ENCODE data around the gene GALNT16.

The GALNT16 gene

DNA sequence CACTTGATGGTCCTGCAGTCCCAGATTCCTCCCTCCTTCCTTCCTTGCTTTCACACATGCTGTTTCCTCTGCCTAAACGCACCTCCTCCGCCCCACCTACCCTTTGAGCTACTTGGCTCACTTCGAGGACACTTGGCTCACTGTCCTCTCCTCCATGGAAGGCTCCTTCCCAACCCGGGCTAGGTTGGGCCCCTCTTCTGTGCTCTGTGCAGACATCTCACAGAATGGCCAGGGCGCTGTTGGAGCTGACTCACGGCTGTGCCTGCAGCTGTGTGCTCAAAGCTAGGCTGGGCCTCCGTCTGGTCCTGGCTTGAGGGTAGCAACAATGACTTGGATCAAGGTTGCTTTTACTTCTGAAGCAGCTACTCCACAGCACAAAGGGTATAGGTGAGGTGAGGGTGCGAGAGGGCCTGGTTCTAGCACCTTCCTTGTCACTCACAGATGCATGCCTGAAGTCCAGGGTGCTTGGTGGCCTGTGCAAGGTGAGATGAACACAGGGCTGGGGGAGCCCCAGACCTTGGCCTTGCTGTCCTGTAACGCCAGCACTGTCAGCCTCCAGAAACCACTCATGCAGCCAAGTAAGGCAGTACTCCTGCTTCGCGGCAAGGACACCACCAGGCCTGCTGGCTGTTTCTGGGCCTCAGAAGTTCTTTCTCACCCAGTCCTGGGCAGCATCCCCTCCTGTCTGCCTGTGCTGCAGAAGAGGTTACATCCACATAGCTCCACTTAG, 61.8 kb downstream of the GALNT16 start:
- Histone ChIP-seq H3K4me1 (no peaks in the 10 kb centered on the region), H3K4me3 (no peak overlapping the region), H3K27me3 (ENCODE audit: low read depth) (no peaks in the 10 kb centered on the region), H3K9me3 (no peaks in the 10 kb centered on the region), H3K36me3 (replicated peaks) (no peaks in the 10 kb centered on the region)
- in situ Hi-C loops (cut with MboI; ENCODE audit: low sequenced_read_pairs), result no loop called here
- no peak for DNase-seq (ENCODE audit: low spot score in 2 of 2)

DNA sequence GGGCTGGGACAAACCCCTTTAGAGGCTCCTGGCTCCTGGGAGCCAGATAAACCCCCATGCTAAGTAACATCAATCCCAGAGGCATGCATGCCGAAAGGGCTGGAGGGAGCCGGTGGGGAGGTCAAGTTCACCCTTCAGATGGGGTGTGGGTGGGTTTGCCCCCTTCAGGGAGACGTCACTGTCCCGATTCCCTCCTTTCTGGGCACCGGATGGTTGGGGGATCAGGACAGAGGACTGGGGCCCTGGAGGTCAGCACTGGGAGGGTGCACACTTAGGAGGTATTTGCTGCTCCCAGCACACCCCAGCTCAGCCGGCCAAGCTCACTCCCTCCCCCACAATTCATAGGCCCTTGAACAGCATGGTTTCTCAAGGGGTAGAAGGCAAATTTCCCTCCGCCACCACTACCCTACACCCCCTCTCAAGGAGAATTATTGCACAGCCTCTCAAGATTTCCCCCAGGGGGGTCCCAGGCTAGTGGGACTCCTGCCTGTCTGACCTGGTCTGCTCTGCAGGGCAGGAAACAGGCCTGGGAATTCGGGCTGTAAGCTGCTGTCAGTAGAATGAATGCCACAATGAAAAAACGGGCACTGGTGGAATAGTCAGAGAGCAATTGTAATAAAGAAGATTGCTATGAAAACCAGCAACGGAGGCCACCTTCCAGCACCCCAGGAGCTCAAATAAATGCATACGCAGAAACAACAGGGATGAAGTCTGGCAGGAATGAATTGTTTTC, 63.5 kb downstream of the GALNT16 start:
- no peaks in the 10 kb centered on the region for H3K9me3 ChIP-seq
- in situ Hi-C loops (cut with MboI; ENCODE audit: low sequenced_read_pairs), result no loop called here

DNA sequence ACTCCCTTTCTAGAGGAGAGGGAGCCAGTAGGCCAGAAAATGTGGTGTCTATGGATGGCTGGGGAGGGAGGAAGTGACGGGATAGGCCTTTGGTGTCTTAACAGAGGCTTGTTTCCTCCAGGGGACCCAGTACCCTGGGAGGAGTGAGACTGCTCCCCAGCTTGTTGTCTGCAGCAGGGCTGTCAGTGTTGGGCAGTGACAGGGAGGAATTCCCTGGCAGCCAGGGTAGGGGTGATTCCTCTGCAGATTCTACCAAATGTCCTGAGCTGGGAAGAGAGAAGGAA, 64.0 kb downstream of the GALNT16 start:
- in situ Hi-C loops (cut with MboI; ENCODE audit: low sequenced_read_pairs), result no loop called here
- H3K27me3 ChIP-seq (ENCODE audit: low read depth), result no peaks in the 10 kb centered on the region

More for the DNA sequence above, 63.5 kb downstream of the GALNT16 start:
- Histone ChIP-seq H3K4me3 (no peak overlapping the region), H3K4me1 (no peaks in the 10 kb centered on the region), H3K27me3 (ENCODE audit: low read depth) (no peaks in the 10 kb centered on the region), H3K36me3 (replicated peaks) (no peaks in the 10 kb centered on the region)
- no peak for DNase-seq (ENCODE audit: low spot score in 2 of 2)

DNA sequence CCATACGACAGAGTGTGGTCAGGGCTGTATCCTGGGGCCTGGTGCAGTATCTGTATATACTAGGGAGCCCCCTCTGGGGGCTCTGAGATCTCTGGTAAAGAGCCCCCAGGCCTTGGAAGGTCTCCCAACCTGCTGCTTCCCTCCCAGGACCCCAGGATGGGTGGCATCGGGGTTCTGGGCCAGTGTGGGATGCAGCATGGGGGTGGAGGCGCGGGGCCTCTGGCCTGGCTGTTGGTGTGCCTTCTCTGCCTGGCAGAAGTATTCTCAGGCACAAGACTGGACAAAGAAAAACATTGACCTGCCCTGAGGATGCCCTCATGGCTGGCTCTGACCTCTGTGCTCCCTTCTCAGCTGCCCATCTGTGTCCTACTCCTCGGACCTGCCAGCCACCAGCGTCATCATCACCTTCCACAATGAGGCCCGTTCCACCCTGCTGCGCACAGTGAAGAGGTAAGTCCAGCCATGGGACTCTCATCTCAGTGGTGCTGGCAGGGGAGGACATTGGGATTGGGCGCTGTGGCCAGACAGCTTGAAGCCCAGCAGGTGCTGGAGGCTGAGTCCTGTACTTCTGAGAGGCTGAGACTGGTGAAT, 64.5 kb downstream of the GALNT16 start:
- in situ Hi-C loops (cut with MboI; ENCODE audit: low sequenced_read_pairs), result no loop called here
- H3K36me3 ChIP-seq (replicated peaks), result no peaks in the 10 kb centered on the region
- DNase-seq (ENCODE audit: low spot score in 2 of 2), result no peak
- H3K27me3 ChIP-seq (ENCODE audit: low read depth), result no peaks in the 10 kb centered on the region
- no peak overlapping the region for H3K4me3 ChIP-seq
- H3K9me3 ChIP-seq, result no peaks in the 10 kb centered on the region
- no peaks in the 10 kb centered on the region for H3K4me1 ChIP-seq

More for the DNA sequence above, 64.0 kb downstream of the GALNT16 start:
- H3K4me1 ChIP-seq, result no peaks in the 10 kb centered on the region
- no peaks in the 10 kb centered on the region for H3K36me3 ChIP-seq (replicated peaks)
- H3K4me3 ChIP-seq, result no peak overlapping the region
- DNase-seq (ENCODE audit: low spot score in 2 of 2), result no peak
- no peaks in the 10 kb centered on the region for H3K9me3 ChIP-seq

DNA sequence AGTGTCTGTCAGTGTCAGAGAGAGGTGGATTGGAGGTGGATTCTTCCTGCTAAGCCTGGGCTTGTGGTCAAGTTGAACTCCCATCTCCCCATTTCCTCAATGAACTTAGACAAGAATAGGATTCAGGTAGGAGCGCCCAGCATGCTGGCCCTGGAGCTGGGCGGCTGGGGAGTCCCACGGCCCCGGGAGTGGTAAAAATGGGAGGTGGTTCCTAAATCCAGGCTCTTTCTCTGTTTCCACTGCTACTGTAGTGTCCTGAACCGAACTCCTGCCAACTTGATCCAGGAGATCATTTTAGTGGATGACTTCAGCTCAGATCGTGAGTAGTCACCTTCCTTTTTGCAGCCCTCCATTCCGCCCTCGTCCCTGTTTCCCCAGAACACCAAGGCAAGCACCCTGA, 65.1 kb downstream of the GALNT16 start:
- no peaks in the 10 kb centered on the region for H3K27me3 ChIP-seq (ENCODE audit: low read depth)
- no peaks in the 10 kb centered on the region for H3K4me1 ChIP-seq
- H3K4me3 ChIP-seq, result no peak overlapping the region
- no peaks in the 10 kb centered on the region for H3K9me3 ChIP-seq
- DNase-seq (ENCODE audit: low spot score in 2 of 2), result no peak
- no peaks in the 10 kb centered on the region for H3K36me3 ChIP-seq (replicated peaks)
- in situ Hi-C loops (cut with MboI; ENCODE audit: low sequenced_read_pairs), result no loop called here

DNA sequence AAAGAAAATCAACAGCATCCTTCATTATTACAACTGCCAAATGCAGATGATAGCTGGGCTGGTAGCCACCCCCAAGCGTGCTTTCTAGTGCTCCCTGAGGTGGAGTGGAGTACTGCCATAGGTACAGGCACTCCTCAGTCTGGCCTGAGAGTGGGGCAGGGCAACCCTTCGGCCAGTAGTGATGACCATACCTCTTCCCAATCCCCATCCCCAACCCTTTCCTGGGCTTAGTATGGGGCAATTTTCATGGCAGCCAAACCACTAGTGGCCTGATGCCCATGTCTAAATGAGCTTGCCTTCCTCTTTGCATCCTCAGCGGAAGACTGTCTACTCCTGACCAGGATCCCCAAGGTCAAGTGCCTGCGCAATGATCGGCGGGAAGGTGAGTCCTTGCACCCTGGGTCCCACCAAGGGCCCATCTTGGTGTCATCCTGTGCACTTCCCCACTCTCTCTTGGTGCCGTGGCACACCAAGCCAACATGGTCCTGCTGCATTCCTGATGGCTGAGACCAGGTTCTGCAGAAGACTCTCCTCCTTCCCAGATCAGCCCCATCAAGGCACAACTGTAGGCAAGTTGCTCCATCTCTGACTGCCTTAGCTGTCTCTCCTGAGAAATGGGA, 65.8 kb downstream of the GALNT16 start:
- DNase-seq (ENCODE audit: low spot score in 2 of 2), result no peak
- no peak overlapping the region for H3K4me3 ChIP-seq
- no peaks in the 10 kb centered on the region for H3K4me1 ChIP-seq
- no peaks in the 10 kb centered on the region for H3K27me3 ChIP-seq (ENCODE audit: low read depth)
- in situ Hi-C loops (cut with MboI; ENCODE audit: low sequenced_read_pairs), result no loop called here
- H3K36me3 ChIP-seq (replicated peaks), result no peaks in the 10 kb centered on the region
- no peaks in the 10 kb centered on the region for H3K9me3 ChIP-seq

DNA sequence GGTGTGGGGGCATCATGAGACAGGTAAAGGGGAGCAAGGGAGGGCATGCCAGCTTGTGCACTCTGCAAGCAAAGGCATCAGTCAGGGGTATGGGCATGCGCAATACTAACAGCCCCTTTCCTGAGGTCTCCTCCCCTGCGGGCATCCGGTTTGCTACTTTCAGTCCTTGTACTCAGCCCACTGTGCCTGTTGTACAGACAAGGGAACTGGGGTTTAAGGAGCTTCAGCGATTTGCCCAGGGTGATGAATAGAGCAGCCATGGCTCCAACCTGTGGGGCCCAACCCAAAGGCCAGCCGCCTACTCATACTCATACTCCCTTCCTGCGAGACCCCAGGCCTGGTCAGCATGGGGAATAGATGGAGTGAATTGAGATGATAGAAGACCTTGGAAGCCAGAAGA, 66.7 kb downstream of the GALNT16 start:
- in situ Hi-C loops (cut with MboI; ENCODE audit: low sequenced_read_pairs), result no loop called here
- DNase-seq (ENCODE audit: low spot score in 2 of 2), result no peak

DNA sequence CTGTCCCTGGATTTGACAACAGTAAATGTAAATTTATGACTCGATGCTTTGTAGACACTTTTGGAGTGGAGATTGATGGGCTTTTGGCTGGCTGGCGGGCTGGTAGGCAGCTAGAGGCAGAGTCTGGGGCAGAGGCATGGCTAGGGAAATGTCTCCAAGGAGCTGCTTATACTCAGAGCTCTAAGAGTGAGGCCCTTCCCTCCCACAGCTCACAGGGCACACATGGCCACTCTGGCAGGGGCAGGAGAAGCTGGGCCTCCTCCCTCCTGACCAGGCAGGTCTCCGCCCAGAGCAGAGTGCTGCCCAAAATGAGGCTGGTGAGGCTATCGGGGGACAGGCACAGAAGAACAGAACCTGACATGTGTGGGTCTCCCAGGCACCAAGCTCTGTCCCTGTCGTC, 67.5 kb downstream of the GALNT16 start:
- DNase-seq (ENCODE audit: low spot score in 2 of 2), result no peak
- Histone ChIP-seq H3K36me3 (replicated peaks) (no peaks in the 10 kb centered on the region), H3K4me3 (no peak overlapping the region), H3K4me1 (no peaks in the 10 kb centered on the region), H3K9me3 (no peaks in the 10 kb centered on the region), H3K27me3 (ENCODE audit: low read depth) (no peaks in the 10 kb centered on the region)
- in situ Hi-C loops (cut with MboI; ENCODE audit: low sequenced_read_pairs), result no loop called here

More for the DNA sequence above, 66.7 kb downstream of the GALNT16 start:
- H3K36me3 ChIP-seq (replicated peaks), result no peaks in the 10 kb centered on the region
- no peaks in the 10 kb centered on the region for H3K4me1 ChIP-seq
- H3K9me3 ChIP-seq, result no peaks in the 10 kb centered on the region
- no peak overlapping the region for H3K4me3 ChIP-seq
- no peaks in the 10 kb centered on the region for H3K27me3 ChIP-seq (ENCODE audit: low read depth)

DNA sequence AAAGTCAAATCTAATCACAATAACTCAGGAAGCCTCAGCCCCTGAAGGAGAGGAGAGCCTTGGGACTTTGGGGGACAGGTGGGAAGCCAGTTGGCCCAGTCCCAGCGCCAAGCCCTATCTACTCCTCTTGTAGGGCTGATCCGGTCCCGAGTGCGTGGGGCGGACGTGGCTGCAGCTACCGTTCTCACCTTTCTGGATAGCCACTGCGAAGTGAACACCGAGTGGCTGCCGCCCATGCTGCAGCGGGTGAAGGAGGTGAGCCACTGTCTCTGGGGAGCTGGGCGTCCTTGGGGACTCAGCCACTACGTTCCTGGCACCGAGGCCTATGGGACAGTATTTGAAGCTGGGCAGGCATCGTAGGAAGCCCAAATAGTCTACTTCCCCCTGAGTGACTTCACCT, 68.4 kb downstream of the GALNT16 start:
- Histone ChIP-seq H3K27me3 (ENCODE audit: low read depth) (no peaks in the 10 kb centered on the region), H3K9me3 (no peaks in the 10 kb centered on the region), H3K4me1 (no peaks in the 10 kb centered on the region), H3K36me3 (replicated peaks) (no peaks in the 10 kb centered on the region), H3K4me3 (no peak overlapping the region)
- no peak for DNase-seq (ENCODE audit: low spot score in 2 of 2)
- in situ Hi-C loops (cut with MboI; ENCODE audit: low sequenced_read_pairs), result no loop called here

DNA sequence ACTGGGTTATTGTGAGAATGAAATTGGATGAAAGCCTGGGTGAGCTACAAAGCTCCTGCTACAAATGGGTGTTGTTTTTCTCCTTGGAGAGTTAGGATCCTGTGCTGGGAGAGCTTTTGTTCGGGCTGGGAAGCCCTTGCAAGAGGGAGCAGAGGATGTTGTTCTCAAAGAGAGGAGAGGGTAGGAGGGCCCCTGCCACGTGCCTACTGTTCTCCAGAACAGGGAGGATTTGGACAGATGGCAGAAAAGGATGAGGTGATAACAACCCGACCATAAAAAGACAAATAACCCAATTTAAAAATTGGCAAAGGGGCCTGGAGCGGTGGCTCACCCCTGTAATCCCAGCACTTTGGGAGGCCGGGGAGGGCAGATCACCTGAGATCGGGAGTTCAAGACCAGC, 68.8 kb downstream of the GALNT16 start:
- in situ Hi-C loops (cut with MboI; ENCODE audit: low sequenced_read_pairs), result no loop called here
- DNase-seq (ENCODE audit: low spot score in 2 of 2), result no peak
- Histone ChIP-seq H3K4me3 (no peak overlapping the region), H3K9me3 (no peaks in the 10 kb centered on the region), H3K4me1 (no peaks in the 10 kb centered on the region), H3K27me3 (ENCODE audit: low read depth) (no peaks in the 10 kb centered on the region), H3K36me3 (replicated peaks) (no peaks in the 10 kb centered on the region)

DNA sequence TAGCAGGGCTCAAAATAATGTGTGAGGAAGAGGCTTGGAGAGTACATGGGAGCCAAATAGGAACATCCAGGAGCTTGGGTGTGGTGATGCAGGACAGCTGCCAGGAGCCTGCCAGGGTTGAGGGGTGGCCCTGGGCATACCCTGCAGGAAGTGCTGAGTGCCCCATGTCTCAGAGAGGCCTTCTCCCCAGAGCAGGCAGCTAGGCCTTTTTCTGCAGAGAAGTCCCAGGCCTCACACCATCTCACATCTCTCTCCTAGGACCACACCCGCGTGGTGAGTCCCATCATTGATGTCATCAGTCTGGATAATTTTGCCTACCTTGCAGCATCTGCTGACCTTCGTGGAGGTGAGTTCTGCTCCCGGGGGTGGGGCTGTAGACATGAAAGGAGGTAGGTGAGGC, 71.2 kb downstream of the GALNT16 start:
- no peak for DNase-seq (ENCODE audit: low spot score in 2 of 2)
- Histone ChIP-seq H3K4me1 (no peaks in the 10 kb centered on the region), H3K4me3 (no peak overlapping the region), H3K27me3 (ENCODE audit: low read depth) (no peaks in the 10 kb centered on the region), H3K36me3 (replicated peaks) (no peaks in the 10 kb centered on the region), H3K9me3 (no peaks in the 10 kb centered on the region)
- in situ Hi-C loops (cut with MboI; ENCODE audit: low sequenced_read_pairs), result no loop called here

DNA sequence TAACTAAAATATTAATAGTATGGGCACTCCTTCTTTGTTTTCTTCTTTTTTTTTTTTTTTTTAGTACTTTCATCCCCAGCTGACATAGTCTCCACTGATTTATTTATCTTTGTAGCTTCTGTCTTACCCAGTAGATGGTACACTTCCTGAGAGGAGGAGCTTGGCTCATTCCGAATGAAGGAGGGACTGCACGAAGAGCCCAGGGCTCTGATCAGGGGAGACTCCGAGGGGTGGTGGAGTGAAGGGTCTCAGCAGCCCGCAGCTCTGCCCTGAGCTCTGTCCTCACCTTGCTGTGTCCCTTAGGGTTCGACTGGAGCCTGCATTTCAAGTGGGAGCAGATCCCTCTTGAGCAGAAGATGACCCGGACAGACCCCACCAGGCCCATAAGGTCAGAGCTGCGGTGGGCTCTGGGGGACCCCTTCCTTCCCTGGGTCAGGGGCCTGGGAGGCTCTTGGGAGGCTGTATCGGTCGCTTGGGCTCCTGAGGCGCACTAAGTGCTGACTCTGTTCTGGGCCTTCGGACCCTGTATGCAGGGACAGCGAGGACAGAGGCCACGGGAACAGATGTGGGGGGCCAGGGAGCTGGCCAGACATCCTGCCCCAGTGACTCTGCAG, 72.9 kb downstream of the GALNT16 start:
- Histone ChIP-seq H3K4me3 (no peak overlapping the region), H3K36me3 (replicated peaks) (no peaks in the 10 kb centered on the region), H3K9me3 (no peaks in the 10 kb centered on the region), H3K27me3 (ENCODE audit: low read depth) (no peaks in the 10 kb centered on the region), H3K4me1 (no peaks in the 10 kb centered on the region)
- in situ Hi-C loops (cut with MboI; ENCODE audit: low sequenced_read_pairs), result no loop called here
- DNase-seq (ENCODE audit: low spot score in 2 of 2), result no peak

DNA sequence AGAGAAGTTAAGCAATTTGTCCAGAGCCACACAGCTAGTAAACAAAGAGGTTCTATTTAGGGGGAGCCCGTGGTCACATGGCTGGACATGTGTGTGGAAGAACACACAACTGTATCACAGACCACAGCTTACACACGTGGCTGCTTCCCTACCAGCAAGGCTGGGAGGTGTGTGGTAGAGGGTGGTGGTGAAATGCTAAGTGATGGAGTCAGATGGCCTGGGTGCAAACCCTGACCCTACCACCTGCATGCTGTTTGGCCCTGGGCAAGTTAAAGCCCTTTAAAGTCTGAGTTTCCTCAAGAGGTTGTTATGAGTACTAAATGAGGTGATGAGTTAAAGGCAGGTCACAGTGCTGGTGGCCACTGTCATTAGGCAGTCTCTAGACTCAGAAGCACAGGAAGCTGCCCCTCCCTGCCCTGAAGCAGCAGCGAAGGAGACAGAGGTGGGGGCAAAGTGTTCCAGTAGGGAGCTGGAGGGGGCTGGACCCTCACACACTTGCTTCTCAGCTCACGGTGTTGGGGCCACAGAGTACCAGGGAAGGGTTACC, 73.9 kb downstream of the GALNT16 start:
- in situ Hi-C loops (cut with MboI; ENCODE audit: low sequenced_read_pairs), result no loop called here
- no peaks in the 10 kb centered on the region for H3K27me3 ChIP-seq (ENCODE audit: low read depth)
- H3K9me3 ChIP-seq, result no peaks in the 10 kb centered on the region
- H3K36me3 ChIP-seq (replicated peaks), result no peaks in the 10 kb centered on the region
- no peak for DNase-seq (ENCODE audit: low spot score in 2 of 2)
- no peak overlapping the region for H3K4me3 ChIP-seq
- no peaks in the 10 kb centered on the region for H3K4me1 ChIP-seq
